GM18519 (cell line): ENCODE results near the gene ARHGEF38.
"Not testable (repeated sequence)": the region's sequence is repeated elsewhere in the genome, so short reads cannot be mapped to it uniquely, and the experiment has no call there.

Experiments
- ATAC-seq: cut with Tn5 transposase; IDR thresholded peaks from one replicate; pipeline ENCODE4 v1.9.1; 2021; ENCODE audit warnings: mild to moderate bottlenecking, moderate library complexity; ENCODE audit not compliant: unreplicated experiment, low FRiP score

Gene ARHGEF38

DNA sequence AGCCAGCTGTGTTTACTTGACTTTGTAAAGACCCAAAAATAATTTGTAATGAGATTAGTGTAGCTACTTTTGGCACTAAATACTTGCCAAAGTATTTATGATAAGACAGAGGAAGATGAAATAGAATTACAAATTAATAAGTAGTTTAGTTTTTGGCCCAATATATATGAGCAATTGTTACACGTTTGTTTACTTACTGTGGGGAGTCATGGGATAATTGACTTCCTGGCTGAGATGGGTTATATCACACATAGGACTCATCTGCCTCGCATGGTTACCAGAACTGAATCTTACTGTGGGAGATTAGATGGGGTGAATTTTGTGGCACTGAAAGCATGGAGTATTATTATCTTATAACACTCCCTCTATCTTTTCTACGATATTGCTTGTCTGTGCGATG, 89.4 kb downstream of the ARHGEF38 start:
- no peak for ATAC-seq

- ATAC-seq: no peak
These were observed 91.8 kb downstream of the ARHGEF38 start for GRCh38 chr4:105644257-105644656.

DNA sequence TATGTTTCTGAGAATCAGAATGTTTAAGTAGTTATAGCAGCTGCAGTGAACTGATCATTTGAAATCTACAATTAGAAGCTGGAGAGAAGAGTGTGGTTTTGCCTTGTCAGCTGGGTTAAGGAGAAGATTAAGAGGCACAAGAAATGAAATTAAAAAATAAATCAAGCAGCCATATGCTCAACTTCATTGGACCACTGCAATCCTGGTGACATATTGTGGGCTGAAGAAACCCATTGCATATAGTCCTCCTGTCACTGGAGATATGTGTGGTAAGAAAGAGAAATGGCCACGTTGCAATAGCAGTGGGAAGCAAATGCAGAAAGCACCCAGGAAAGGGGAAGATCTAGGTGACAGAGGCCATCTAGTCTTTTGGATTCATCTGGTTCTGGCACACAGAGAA, 93.0 kb downstream of the ARHGEF38 start:
- ATAC-seq: no peak

GRCh38 chr4:105650190-105650589, 97.8 kb downstream of the ARHGEF38 start:
- no peak for ATAC-seq

DNA sequence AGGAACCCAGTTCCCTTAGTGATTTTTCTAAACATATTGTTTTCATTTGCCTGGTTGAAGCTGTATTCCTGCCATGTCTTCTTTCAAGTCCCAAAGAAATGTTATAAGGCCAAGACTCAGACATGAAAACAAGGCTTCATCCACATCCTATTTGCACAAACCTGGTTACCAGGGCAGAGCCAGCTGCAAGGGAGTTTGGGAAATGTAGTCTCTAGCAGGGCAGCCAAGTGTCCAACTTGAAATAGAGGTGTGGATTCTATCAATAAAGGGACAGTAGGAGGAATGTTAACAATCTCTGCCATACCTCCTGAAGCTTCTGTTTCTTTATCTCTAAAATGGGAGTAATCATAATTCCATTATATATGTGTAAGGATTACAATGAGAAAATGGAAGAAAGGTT, 99.5 kb downstream of the ARHGEF38 start:
- no peak for ATAC-seq

- ATAC-seq: no peak
These were observed 100.0 kb downstream of the ARHGEF38 start for GRCh38 chr4:105652286-105652888.

DNA sequence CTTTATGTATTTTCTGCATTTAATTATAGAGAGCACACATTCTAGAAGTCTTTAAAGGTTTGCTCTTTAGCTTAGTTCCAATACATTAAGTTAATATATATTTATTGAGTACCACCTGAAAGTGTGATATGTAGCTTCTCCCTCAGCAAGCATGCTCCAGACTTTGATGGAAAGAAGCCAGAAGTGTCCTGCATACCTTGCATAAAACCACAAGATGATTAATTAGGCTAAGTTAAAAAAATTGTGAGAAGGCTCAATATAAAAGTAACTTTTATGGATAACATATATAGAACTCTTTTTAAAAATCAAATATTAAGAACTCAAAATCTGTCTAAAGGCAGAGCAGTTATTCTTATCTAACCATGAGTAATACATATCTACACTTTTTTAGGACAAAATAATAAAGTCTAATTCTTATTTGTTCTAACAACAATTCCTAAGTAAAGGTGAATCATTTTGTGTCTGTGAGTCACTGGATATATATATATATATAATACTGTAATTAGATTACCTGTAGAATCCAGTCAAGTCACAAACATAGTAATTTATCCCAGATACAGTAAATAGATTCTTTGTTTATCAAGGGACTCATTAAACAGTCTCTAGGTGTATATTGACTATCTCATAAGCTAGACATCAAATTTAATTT, 104.8 kb downstream of the ARHGEF38 start:
- no peak for ATAC-seq

DNA sequence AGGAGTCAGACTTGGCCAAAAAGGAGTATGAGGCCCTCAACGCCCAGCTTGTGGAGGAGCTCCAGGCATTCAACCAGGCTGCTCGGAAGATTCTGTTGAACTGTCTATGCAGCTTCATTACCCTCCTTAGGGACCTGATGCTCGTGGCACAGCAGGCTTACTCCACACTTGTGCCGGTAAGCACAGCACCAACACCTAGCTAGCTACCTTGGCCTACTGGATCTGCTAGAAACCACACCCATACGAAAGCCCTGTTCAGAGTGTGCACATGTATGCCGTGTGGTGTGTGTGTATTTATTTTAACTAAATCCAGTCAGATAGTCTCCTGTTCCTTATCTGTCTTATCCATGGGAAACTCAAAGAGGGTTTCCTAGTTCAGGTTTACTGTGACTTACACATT, 106.8 kb downstream of the ARHGEF38 start:
- ATAC-seq: no peak

DNA sequence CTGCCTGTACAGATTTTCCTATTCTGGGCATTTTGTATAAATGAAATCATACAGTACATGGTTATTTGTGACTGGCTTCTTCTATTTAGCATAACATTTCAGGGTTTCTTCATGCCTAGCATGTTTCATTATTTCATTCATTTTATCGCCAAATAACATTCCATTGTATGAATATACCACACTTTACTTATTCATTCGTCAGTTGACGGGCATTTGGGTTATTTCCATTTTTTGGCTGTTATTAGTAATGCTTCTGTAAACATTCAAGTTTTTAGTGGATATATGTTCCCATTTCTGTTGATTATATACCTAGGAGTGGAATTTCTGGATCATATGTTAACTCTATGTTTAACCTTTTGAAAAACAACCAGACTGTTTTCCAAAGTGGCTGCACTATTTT, 108.6 kb downstream of the ARHGEF38 start:
- ATAC-seq: no peak

GRCh38 chr4:105662935-105663675, 110.7 kb downstream of the ARHGEF38 start:
- ATAC-seq: no peak

DNA sequence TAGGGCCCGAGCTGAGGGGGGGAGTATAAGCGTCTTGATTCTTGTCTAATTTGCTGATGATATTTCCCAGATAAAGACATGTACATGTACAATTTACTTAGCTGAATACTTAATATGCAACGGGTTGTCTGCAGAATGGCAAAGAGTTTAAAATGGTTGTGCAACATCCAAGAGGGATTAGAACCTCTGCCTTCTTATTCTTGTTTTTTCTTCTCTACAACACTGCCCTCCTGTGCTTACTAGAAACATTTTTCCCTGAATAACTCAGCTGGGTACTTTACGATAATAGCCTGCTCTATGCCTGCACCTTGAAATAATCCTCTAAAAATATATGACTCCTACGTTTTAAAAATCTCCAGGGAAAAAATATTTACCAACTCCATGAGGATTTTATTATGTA, 114.3 kb downstream of the ARHGEF38 start:
- ATAC-seq: no peak

DNA sequence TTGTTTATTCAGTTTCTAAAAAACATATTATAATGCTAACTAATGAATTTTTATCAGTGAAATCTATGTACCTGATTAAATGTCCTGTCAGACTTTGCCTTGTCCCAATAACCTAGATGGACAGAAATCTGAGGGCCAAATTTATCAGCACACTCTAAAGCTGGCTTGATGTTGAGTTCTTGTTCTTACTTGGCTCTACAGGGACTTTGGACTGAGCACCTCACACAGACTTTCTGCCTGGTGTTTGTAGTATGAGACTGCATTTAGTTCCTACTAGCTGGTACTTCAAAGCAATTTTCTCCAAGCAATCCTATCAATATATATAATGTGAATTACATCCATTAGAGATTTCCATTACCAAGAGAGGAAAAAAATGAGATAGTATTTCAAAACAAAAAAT, 118.3 kb downstream of the ARHGEF38 start:
- ATAC-seq: no peak

GRCh38 chr4:105671301-105671700, 118.9 kb downstream of the ARHGEF38 start:
- ATAC-seq: no peak

- ATAC-seq: no peak
These were observed 121.6 kb downstream of the ARHGEF38 start for GRCh38 chr4:105674011-105674410.

GRCh38 chr4:105677709-105678108, 125.3 kb downstream of the ARHGEF38 start:
- no peak for ATAC-seq

- ATAC-seq: no peak
These were observed 126.8 kb downstream of the ARHGEF38 start for GRCh38 chr4:105679186-105679585.

DNA sequence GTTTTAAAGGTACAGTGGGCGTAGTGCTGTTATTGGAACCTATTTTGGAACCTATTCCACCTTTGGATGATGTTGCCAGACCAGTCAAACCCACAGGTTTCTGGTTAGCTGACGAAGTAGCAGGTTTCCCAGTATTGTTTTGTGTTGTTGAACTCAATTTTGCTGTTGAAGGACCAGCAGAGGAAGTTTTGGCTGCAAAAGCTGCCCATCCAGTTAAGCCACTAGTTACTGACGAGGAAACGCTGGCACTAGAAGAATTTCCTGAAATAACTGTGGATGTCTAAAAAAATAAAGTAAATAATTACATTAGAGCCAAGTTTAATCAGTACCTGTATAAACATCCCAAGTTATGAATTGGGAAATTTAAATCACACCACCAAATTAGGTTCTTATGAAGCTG, 130.6 kb downstream of the ARHGEF38 start:
- ATAC-seq: no peak

DNA sequence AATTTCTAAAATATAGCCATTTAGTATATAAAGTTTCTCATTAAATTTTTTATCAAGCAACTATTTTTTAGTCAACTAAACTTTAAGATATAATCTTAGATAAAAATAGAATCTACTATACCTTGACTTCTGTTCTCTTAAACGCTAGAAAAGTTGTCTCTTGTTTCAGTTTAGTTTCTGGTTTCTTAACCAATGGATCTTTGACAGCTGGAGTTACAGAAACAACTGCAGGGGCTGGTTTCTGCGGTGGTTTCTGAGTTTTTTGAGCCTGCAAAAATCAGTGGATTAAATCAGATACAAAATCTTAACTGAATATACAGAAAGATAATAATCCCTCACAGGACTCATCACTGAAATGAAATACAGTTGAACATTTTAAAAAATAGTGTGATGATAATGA, 134.2 kb downstream of the ARHGEF38 start:
- ATAC-seq: no peak

DNA sequence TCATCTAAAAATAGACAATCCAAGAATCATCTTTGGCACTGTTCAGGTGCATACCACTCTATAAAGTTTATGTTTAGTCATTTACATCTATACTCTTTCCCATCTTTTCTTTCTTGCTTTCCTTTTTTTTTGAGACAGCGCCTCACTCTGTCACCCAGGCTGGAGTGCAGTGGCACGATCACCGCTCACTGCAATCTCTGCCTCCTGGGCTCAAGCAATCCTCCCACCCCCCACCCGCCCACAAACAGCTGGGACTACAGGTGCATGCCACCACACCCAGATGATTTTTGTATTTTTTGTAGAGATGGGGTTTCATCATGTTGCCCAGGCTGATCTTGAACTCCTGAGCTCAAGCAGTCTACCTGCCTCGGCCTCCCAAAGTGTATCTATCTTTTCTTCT, 142.4 kb downstream of the ARHGEF38 start:
- ATAC-seq: not testable (repeated sequence)

DNA sequence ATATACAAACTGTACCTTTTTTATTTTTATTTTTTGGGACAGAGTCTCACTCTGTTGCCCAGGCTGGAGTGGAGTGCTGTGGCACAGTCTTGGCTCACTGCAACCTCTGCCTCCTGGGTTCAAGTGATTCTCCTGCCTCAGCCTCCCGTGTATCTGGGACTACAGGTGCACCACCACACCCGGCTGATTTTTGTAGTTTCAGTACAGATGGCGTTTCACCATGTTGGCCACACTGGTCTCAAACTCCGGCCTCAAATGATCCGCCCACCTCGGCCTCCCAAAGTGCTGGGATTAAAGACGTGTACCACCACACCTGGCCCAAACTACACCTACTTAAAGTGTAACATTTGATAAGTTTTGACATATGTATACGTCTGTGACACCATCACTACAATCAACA, 143.4 kb downstream of the ARHGEF38 start:
- ATAC-seq: not testable (repeated sequence)

- no peak for ATAC-seq
These were observed 146.2 kb downstream of the ARHGEF38 start for GRCh38 chr4:105698607-105699006.

DNA sequence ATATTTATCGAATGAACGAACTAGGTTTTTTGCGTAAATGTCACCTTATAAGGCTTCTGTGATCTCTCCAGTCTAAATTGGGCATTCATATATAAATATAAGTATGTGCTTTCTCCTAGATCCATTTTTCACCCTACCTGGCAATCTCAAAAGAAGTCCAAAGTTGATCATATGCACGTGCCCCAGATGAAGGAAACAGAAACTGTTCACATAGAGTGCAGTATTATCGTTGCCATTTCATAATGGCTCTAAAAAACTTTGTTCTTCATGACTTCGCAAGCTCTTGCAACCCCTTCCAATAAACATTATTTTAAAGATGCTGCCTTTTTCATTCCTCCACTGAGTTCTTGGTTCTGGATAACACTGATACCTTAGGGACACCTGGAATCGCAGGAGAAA, 155.4 kb downstream of the ARHGEF38 start:
- no peak for ATAC-seq
